MCF 10A (cell line): Measurements from ENCODE around the gene AEBP1. TPM values are rescaled to one million over a fixed set of nuclear protein-coding genes. Genes with fewer than 3 reads are reported as not detected.

Source experiments
- BruUV-seq: library from RNA; stranded (reverse); fragments of 400-500 nt; replicated peaks from 2 replicates; lab custom pipeline; 2021; lab: Mats Ljungman, UMichigan
- CTCF ChIA-PET: fragments of 300-600 bp; sonication (Branson Sonifier 250); formaldehyde crosslinking; extraction: SDS; loops from one replicate; lab custom pipeline; 2021; ENCODE audit warnings: antibody characterized with exemption, inconsistent platforms; lab: Yijun Ruan, JAX
- POLR2A ChIA-PET: fragments of 300-600, 350-650 bp; sonication (Branson Sonifier 250); formaldehyde crosslinking; extraction: SDS; loops from one replicate; lab custom pipeline; 2020; ENCODE audit warnings: antibody characterized with exemption, inconsistent platforms; lab: Yijun Ruan, JAX
- DNase-seq: peaks from one replicate; pipeline ENCODE4 v3.0.0-alpha.2; 2018; ENCODE audit not compliant: unreplicated experiment
- H3K27ac Mint-ChIP-seq: one replicate; pipeline ENCODE4 v1.8.0; 2022; ENCODE audit warnings: mild to moderate bottlenecking, low read depth, mixed read lengths; ENCODE audit not compliant: unreplicated experiment
- H3K27me3 Mint-ChIP-seq: one replicate; pipeline ENCODE4 v1.8.0; 2022; ENCODE audit warnings: mixed read lengths; ENCODE audit not compliant: insufficient read depth, unreplicated experiment
- H3K36me3 Mint-ChIP-seq: one replicate; pipeline ENCODE4 v1.8.0; 2022; ENCODE audit warnings: mild to moderate bottlenecking, moderate library complexity, mixed read lengths; ENCODE audit not compliant: insufficient read depth, unreplicated experiment
- H3K4me1 Mint-ChIP-seq: one replicate; pipeline ENCODE4 v1.8.0; 2022; ENCODE audit warnings: mixed read lengths; ENCODE audit not compliant: insufficient read depth, unreplicated experiment
- H3K4me3 Mint-ChIP-seq: one replicate; pipeline ENCODE4 v1.8.0; 2022; ENCODE audit warnings: mild to moderate bottlenecking, moderate library complexity, mixed read lengths; ENCODE audit not compliant: unreplicated experiment
- H3K9me3 Mint-ChIP-seq: one replicate; pipeline ENCODE4 v1.8.0; 2022; ENCODE audit warnings: mixed read lengths; ENCODE audit not compliant: unreplicated experiment
- intact Hi-C: fragments of 100-400 bp; cut with micrococcal nuclease; formaldehyde crosslinking; loops from 2 replicates; pipeline ENCODE4 v1.14.1; 2022
- total RNA-seq: library from RNA; stranded (reverse); gene quantifications from 2 replicates; pipeline ENCODE4 v1.2.3, GENCODE V29; 2022
- TF ChIP-seq, protein P1 (sequence below): fragments of 200-600 bp; IDR thresholded peaks from one replicate; pipeline ENCODE4 v1.8.0; 2022; ENCODE audit warnings: antibody characterized with exemption, mild to moderate bottlenecking; ENCODE audit not compliant: unreplicated experiment

Gene AEBP1
- total RNA-seq, 1 experiment from 2014 or later, result not detected

- no peak overlapping the region for H3K4me3 Mint-ChIP-seq
- no peak for DNase-seq
- no peaks in the 10 kb centered on the region for H3K27me3 Mint-ChIP-seq
- no peaks in the 10 kb centered on the region for H3K36me3 Mint-ChIP-seq
- H3K27ac Mint-ChIP-seq, result no peak overlapping the region
- intact Hi-C loops, result no loop called here
- TF ChIP-seq, protein P1, sequence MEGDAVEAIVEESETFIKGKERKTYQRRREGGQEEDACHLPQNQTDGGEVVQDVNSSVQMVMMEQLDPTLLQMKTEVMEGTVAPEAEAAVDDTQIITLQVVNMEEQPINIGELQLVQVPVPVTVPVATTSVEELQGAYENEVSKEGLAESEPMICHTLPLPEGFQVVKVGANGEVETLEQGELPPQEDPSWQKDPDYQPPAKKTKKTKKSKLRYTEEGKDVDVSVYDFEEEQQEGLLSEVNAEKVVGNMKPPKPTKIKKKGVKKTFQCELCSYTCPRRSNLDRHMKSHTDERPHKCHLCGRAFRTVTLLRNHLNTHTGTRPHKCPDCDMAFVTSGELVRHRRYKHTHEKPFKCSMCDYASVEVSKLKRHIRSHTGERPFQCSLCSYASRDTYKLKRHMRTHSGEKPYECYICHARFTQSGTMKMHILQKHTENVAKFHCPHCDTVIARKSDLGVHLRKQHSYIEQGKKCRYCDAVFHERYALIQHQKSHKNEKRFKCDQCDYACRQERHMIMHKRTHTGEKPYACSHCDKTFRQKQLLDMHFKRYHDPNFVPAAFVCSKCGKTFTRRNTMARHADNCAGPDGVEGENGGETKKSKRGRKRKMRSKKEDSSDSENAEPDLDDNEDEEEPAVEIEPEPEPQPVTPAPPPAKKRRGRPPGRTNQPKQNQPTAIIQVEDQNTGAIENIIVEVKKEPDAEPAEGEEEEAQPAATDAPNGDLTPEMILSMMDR, result no peak
- H3K9me3 Mint-ChIP-seq, result no peaks in the 10 kb centered on the region
- ChIA-PET CTCF (no interaction called here), POLR2A (interaction anchor here (0.6 kb wide), 1 partner anchor 10 kb away, joined by 3 read pairs; the partner anchor contains the start of gene POLD2)
- no TSS peak for BruUV-seq
- H3K4me1 Mint-ChIP-seq, result peaks cover 10% of the 10 kb centered on the region
Measured at GRCh38 chr7:44133295-44133694, 29.1 kb downstream of the AEBP1 start.

- H3K36me3 Mint-ChIP-seq, result no peaks in the 10 kb centered on the region
- intact Hi-C loops, result no loop called here
- ChIA-PET POLR2A (interaction anchor here (0.7 to 1.1 kb wide), 3 partner anchors 10 to 1157 kb away, joined by 3 to 4 read pairs (median 3); no protein-coding TSS in a partner anchor), CTCF (interaction anchor here (0.6 kb wide), 2 partner anchors 11 to 250 kb away, joined by 3 read pairs; no protein-coding TSS in a partner anchor)
- H3K27me3 Mint-ChIP-seq, result no peaks in the 10 kb centered on the region
- peak; percentile 79 for DNase-seq
- BruUV-seq, result no TSS peak
- peaks cover 10% of the 10 kb centered on the region for H3K4me1 Mint-ChIP-seq
- TF ChIP-seq, protein P1, result no peak
- no peaks in the 10 kb centered on the region for H3K9me3 Mint-ChIP-seq
- H3K27ac Mint-ChIP-seq, result no peak overlapping the region
- no peak overlapping the region for H3K4me3 Mint-ChIP-seq
Measured at GRCh38 chr7:44134943-44135628, 30.9 kb downstream of the AEBP1 start.

GRCh38 chr7:44136731-44137130 is 32.6 kb downstream of the AEBP1 start:
- ChIA-PET CTCF (no interaction called here), POLR2A (interaction anchor here (0.8 kb wide), 1 partner anchor 13 kb away, joined by 3 read pairs; the partner anchor contains the start of gene POLD2)
- BruUV-seq, result no TSS peak
- DNase-seq, result no peak
- intact Hi-C loops, result no loop called here
- Mint-ChIP-seq H3K4me1 (peaks cover 10% of the 10 kb centered on the region), H3K9me3 (no peaks in the 10 kb centered on the region), H3K4me3 (no peak overlapping the region), H3K36me3 (no peaks in the 10 kb centered on the region), H3K27ac (no peak overlapping the region), H3K27me3 (no peaks in the 10 kb centered on the region)
- TF ChIP-seq, protein P1, result no peak

DNA sequence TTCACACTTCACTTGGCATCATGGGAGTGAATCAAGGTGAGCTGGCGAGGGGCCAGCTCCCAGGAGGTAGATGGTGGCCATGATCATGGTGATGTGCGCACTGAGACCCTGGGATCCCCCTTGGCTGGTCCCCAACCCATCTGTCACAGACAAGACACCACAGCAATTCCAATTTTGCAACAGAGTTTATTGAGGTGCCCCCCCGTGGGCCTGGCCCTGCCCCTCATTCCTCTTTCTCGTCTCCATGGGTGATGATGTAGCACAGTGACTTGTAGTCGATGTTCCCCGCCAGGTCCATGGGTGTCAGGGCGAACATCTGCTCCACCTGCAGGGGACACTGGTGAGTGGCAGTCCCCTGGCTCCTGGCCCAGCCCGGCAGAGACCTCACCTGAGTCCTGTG is 34.6 kb downstream of the AEBP1 start:
- ChIA-PET CTCF (no interaction called here), POLR2A (no interaction called here)
- no peaks in the 10 kb centered on the region for H3K27me3 Mint-ChIP-seq

More for the DNA sequence above, 34.6 kb downstream of the AEBP1 start:
- Mint-ChIP-seq H3K9me3 (no peaks in the 10 kb centered on the region), H3K4me3 (no peak overlapping the region), H3K4me1 (peaks cover 10% of the 10 kb centered on the region), H3K36me3 (no peaks in the 10 kb centered on the region), H3K27ac (no peak overlapping the region)
- TF ChIP-seq, protein P1, result no peak
- DNase-seq, result no peak
- BruUV-seq, result no TSS peak
- intact Hi-C loops, result no loop called here
